Testis (tissue), 3 donors: Measurements from ENCODE around the gene PPM1F. TPM values are rescaled to one million over a fixed set of nuclear protein-coding genes. Genes with fewer than 3 reads are reported as not detected.
"Not testable (repeated sequence)": the region's sequence is repeated elsewhere in the genome, so short reads cannot be mapped to it uniquely, and the experiment has no call there.

Source experiments
- DNase-seq: peaks from one replicate; pipeline ENCODE4 v3.0.0-alpha.2; 2019
- H3K27ac ChIP-seq, 2 donors: fragments of 200-600 bp; sonication (generic); one replicate each; pipeline ENCODE4 v1.5.1; 2019
- H3K27me3 ChIP-seq: fragments of 200-600 bp; sonication (generic); one replicate; pipeline ENCODE4 v1.5.1; 2019
- H3K36me3 ChIP-seq: fragments of 200-600 bp; sonication (generic); one replicate; pipeline ENCODE4 v1.5.1; 2017; ENCODE audit warnings: low read depth; ENCODE audit errors: missing control alignments
- H3K4me1 ChIP-seq: fragments of 200-600 bp; sonication (generic); one replicate; pipeline ENCODE4 v1.5.1; 2019
- H3K4me3 ChIP-seq, 2 donors: fragments of 200-600 bp; sonication (generic); one replicate each; pipeline ENCODE4 v1.5.1; 2017 to 2019
- H3K9me3 ChIP-seq: fragments of 200-600 bp; sonication (generic); one replicate; pipeline ENCODE4 v1.5.1; 2017
- POLR2A ChIP-seq: fragments of 450-650 bp; IDR thresholded peaks from one replicate; pipeline ENCODE4 v1.6.1; 2017; ENCODE audit warnings: antibody characterized with exemption, mild to moderate bottlenecking, moderate library complexity
- WGBS, 2 donors: methylation state at CpG; one replicate each; pipeline ENCODE4 v1.1.5; 2018; 5-methylcytosine and 5-hydroxymethylcytosine counted together
- intact Hi-C: fragments of 100-400 bp; cut with DNase I; formaldehyde crosslinking; loops from one replicate; pipeline ENCODE4 v1.15.1; 2023; ENCODE audit warnings: low total_unique reads
- polyA plus RNA-seq: library from polyadenylated mRNA; stranded (reverse); fragments of 350-450 nt; fragmentation: Illumina TruSeq; extraction: RNeasy Lipid Tissue Mini Kit (QIAGEN cat#74804); gene quantifications from one replicate; pipeline ENCODE4 v1.2.3, GENCODE V29; 2014; ENCODE audit warnings: low read depth, low replicate concordance; ENCODE audit not compliant: insufficient read depth
- total RNA-seq, 2 donors: library from RNA; depleted of rRNA; stranded (reverse); fragments of >200 nt; gene quantifications; one replicate each; pipeline ENCODE4 v1.2.3, GENCODE V29; 2016
- TF ChIP-seq, protein P1 (sequence below), 3 experiments: fragments of 450-650 bp in 2 of 3; fragments of 200-600 bp in 1 of 3; sonication (generic) in 1 of 3; IDR thresholded peaks; one replicate each; pipeline ENCODE4 v1.5.1; 2016 to 2019; ENCODE audit warnings: antibody characterized with exemption in 3 of 3, mild to moderate bottlenecking in 2 of 3, moderate library complexity in 1 of 3

PPM1F gene
- total and polyA plus RNA-seq, 3 donors from 2014 or later = 17.4 to 22.7 (median 22.4) TPM

DNA sequence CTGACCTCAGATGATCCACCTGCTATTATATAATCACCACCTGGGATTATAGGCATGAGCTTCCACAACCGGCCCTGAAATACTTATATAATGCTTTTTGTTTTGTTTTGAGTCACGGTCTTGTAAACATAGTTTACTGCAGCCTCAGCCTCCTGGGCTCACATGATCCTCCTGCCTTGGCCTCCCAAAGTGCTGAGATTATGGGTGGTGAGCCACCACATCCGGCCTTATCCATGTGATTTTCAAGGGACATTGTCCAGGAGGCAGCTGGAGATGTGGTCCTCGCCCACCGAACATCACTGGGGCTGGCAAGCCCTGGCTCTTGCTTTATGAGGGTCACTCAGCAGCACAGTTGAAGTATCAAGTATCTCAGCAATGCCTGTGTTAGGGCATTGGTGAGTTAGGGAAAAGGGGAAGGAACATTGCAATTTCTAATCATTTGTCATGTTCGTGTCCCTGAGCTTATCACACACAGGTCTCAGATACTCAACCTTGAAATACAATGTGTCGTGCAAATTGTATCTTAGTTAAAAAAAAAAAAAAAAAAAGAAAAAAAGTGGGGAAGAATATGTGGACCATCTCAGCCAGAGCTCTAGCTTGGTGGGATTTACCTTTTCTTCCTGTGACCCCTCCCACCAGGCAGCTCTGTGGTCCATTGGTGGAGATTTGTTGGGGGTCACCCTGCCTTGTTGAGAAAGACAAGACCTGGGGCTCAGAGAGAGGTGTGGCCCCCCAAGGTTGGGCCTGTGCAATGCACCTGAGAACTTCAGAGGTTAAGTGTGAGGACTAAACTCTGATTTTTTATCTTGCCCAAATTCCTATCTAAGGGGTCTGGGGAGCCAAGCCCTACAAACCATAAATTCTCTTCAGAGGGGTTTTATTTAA is 44.8 kb downstream of the PPM1F start:
- Histone ChIP-seq H3K4me1 (no peaks in the 10 kb centered on the region), H3K4me3 (no peak overlapping the region), H3K9me3 (no peaks in the 10 kb centered on the region), H3K27ac (no peak overlapping the region), H3K27me3 (no peaks in the 10 kb centered on the region), H3K36me3 (no peaks in the 10 kb centered on the region)
- intact Hi-C loops = no loop called here
- WGBS, 2 donors = 77 to 79% methylated on average over 7 of the region's 7 CpGs
- TF ChIP-seq POLR2A = no peak
- TF ChIP-seq, protein P1, sequence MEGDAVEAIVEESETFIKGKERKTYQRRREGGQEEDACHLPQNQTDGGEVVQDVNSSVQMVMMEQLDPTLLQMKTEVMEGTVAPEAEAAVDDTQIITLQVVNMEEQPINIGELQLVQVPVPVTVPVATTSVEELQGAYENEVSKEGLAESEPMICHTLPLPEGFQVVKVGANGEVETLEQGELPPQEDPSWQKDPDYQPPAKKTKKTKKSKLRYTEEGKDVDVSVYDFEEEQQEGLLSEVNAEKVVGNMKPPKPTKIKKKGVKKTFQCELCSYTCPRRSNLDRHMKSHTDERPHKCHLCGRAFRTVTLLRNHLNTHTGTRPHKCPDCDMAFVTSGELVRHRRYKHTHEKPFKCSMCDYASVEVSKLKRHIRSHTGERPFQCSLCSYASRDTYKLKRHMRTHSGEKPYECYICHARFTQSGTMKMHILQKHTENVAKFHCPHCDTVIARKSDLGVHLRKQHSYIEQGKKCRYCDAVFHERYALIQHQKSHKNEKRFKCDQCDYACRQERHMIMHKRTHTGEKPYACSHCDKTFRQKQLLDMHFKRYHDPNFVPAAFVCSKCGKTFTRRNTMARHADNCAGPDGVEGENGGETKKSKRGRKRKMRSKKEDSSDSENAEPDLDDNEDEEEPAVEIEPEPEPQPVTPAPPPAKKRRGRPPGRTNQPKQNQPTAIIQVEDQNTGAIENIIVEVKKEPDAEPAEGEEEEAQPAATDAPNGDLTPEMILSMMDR (IDR thresholded peaks at IDR 0.05) = no peak
- no peak for DNase-seq

DNA sequence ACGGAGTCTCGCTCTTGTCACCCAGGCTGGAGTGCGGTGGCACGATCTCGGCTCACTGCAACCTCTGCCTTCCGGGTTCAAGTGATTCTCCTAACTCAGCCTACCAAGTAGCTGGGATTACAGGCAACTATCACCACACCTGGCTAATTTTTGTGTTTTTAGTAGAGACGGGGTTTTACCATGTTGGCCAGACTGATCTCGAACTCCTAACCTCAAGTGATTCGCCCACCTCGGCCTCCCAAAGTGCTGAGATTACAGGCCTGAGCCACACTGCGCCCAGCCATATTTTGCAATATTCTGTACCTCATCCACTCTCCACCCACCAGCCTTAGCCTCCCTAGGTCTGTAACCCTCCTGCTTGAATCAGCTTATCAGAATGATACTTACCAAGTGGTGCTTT is 47.4 kb downstream of the PPM1F start:
- H3K9me3 ChIP-seq, H3K27ac ChIP-seq, DNase-seq, H3K4me1 ChIP-seq, intact Hi-C loops, H3K4me3 ChIP-seq, H3K27me3 ChIP-seq, H3K36me3 ChIP-seq: not testable (repeated sequence)
- WGBS, 2 donors = 88 to 98% methylated on average over 11 of the region's 11 CpGs

DNA sequence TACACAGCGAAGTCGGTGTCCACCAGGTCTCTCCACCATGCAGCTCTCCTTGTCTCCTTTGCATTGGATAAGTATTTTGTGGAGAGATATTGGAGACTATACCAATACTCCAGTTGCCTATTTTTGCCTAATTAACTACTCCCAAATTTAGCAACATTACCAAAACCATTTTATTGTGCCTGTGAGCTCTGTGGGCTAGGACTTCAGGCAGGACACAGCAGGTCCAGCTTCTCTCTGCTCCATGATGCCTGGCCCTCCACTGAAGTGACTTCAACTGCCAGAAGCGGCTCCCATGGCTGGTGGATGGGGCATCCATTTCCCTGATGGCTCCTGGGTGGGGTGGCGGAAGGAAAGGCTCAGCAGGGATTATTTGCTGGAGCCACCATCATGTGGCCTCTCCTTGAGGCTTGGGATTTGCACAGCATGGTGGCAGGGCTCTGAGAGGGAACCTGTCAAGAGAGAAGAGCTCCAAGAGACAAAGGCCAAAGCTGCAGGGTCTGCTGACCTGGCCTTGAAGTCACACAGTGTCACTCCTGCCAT is 48.3 kb downstream of the PPM1F start:
- Histone ChIP-seq H3K27ac (no peak overlapping the region), H3K9me3 (no peaks in the 10 kb centered on the region), H3K4me3 (no peak overlapping the region), H3K36me3 (no peaks in the 10 kb centered on the region), H3K4me1 (no peaks in the 10 kb centered on the region), H3K27me3 (no peaks in the 10 kb centered on the region)
- no peak for TF ChIP-seq POLR2A
- TF ChIP-seq, protein P1 (IDR thresholded peaks at IDR 0.05) = no peak
- whole genome bisulfite sequencing, 2 donors = 94 to 100% methylated on average over 2 to 4 of the region's 4 CpGs
- intact Hi-C loops = no loop called here
- no peak for DNase-seq

DNA sequence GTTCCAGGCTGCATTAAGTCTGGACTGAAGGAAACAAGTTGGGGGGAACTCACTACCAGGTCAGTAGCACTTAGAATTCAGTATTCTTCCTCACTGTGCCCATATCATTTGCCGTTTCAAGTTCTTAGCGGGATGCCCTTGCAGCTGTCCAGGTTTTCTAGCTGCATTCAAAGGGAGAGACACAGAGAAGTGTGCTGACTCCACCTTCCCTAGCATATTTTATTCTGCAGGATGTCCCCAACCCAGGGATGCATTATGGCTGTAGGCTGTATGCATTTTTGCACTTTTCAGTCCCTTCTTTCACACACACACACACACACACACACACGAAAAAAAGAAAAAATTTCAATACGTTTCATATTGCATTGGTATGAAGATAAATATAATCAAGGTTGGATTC is 49.4 kb downstream of the PPM1F start:
- no peak for TF ChIP-seq POLR2A
- H3K9me3 ChIP-seq = no peaks in the 10 kb centered on the region
- no peaks in the 10 kb centered on the region for H3K27me3 ChIP-seq
- 90 to 94% methylated on average over 4 of the region's 4 CpGs for WGBS, 2 donors
- no peaks in the 10 kb centered on the region for H3K4me1 ChIP-seq
- no peak for DNase-seq
- H3K36me3 ChIP-seq = no peaks in the 10 kb centered on the region
- no peak overlapping the region for H3K27ac ChIP-seq
- intact Hi-C loops = no loop called here
- no peak overlapping the region for H3K4me3 ChIP-seq

DNA sequence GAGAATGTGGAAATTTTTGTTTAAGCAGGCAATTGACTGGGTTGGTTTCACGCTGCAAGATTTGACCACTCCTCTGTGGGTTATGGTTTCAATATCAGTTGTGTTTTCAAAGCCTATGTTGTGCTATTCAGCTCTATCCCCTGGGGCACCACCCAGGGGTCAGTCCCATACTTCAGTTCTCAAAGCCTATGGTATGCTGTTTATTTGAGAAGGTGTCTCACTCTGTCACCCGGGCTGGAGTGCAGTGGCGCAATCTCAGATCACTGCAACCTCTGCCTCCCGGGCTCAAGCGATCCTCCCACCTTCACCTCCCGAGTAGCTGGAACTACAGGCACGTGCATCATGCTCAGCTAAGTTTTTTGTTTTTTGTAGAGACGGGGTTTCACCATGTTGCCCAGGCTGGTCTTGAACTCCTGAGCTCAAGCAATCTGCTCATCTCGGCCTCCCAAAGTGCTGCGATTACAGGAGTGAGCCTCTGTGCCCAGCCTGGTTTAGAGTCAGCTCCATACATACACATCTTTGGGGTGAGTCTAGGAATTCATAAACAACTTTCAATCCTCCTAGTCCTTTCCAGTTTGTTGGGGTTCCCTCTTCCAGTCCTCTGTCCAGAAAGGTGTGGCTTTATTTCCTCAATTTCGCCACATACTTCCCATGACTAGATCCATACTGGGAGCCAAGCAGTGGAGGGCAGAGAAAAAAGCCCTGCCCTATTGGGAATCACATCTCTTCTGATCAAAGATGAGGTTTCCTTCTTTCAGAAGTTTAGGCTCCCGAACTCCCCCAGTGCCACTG is 50.2 kb downstream of the PPM1F start:
- Histone ChIP-seq H3K4me3 (no peak overlapping the region), H3K27me3 (no peaks in the 10 kb centered on the region), H3K27ac (no peak overlapping the region), H3K9me3 (no peaks in the 10 kb centered on the region), H3K4me1 (no peaks in the 10 kb centered on the region), H3K36me3 (no peaks in the 10 kb centered on the region)
- intact Hi-C loops = no loop called here
- WGBS, 2 donors = 74 to 87% methylated on average over 12 of the region's 12 CpGs
- no peak for TF ChIP-seq POLR2A
- TF ChIP-seq, protein P1 (IDR thresholded peaks at IDR 0.05) = no peak
- no peak for DNase-seq
